ENCODE data around the gene SMIM20.

DNA sequence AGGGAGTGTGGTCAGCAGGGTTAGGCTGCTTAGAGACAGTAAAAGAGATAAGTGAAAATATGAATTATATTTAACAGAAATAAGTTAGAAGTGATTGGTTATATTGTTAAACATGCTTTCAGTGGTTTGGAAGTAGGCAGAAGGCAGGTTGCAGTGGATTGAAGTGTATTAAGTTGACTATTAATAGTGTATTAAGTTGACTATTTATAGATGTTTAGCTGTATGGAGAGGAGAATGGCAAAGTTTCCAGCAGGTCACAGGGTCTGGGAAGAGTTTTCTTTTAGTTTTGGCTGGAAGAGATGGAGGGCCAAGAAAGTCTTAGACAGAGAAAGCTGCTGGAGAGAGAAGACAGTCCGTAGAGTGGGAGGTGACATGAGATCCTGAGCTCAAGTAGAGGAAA, 7.9 kb downstream of the SMIM20 start:
- no peak for TF ChIP-seq POLR2AphosphoS5 (IDR thresholded peaks at IDR 0.05)
- TF ChIP-seq, protein P1, sequence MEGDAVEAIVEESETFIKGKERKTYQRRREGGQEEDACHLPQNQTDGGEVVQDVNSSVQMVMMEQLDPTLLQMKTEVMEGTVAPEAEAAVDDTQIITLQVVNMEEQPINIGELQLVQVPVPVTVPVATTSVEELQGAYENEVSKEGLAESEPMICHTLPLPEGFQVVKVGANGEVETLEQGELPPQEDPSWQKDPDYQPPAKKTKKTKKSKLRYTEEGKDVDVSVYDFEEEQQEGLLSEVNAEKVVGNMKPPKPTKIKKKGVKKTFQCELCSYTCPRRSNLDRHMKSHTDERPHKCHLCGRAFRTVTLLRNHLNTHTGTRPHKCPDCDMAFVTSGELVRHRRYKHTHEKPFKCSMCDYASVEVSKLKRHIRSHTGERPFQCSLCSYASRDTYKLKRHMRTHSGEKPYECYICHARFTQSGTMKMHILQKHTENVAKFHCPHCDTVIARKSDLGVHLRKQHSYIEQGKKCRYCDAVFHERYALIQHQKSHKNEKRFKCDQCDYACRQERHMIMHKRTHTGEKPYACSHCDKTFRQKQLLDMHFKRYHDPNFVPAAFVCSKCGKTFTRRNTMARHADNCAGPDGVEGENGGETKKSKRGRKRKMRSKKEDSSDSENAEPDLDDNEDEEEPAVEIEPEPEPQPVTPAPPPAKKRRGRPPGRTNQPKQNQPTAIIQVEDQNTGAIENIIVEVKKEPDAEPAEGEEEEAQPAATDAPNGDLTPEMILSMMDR (IDR thresholded peaks at IDR 0.05) = no peak
